BJ (cell line): ENCODE measurements around the gene PIGM. TPM values are rescaled to one million over a fixed set of nuclear protein-coding genes. Genes with fewer than 3 reads are reported as not detected.

Experiments
- CTCF ChIA-PET: fragments of 350-600 bp; formaldehyde crosslinking; extraction: SDS; loops from one replicate; lab custom pipeline; 2021; ENCODE audit warnings: antibody characterized with exemption, inconsistent platforms; lab: Yijun Ruan, JAX
- POLR2A ChIA-PET: fragments of 300-600 bp; sonication (Branson Sonifier 250); formaldehyde crosslinking; extraction: SDS; loops from one replicate; lab custom pipeline; 2021; ENCODE audit warnings: antibody characterized with exemption; lab: Charles Lee
- DNase-seq: peaks from one replicate; pipeline ENCODE4 v3.0.0-alpha.2; 2011; ENCODE audit warnings: low read depth
- H3K27me3 ChIP-seq: 2 replicates; pipeline ENCODE4 v1.6.0; 2011; ENCODE audit warnings: low read length; ENCODE audit not compliant: control insufficient read depth, insufficient read depth
- H3K36me3 ChIP-seq: 2 replicates; pipeline ENCODE4 v1.5.1; 2011; ENCODE audit warnings: low read length; ENCODE audit not compliant: control insufficient read depth, insufficient read depth
- H3K4me3 ChIP-seq: 2 replicates; pipeline ENCODE4 v1.5.1; 2011; ENCODE audit warnings: low read depth, mild to moderate bottlenecking, control low read depth, low read length
- polyA plus RNA-seq: library from polyadenylated mRNA; depleted of rRNA; stranded (reverse); fragments of >200 nt; gene quantifications from 2 replicates; pipeline ENCODE4 v1.2.3, GENCODE V29; 2011
- TF ChIP-seq, protein P1 (sequence below): IDR thresholded peaks from 2 replicates; pipeline ENCODE4 v1.5.1; 2011; ENCODE audit warnings: low read depth, mild to moderate bottlenecking, control low read depth, inconsistent platforms, low read length, moderate library complexity; ENCODE audit not compliant: insufficient read depth

PIGM gene
- polyA plus RNA-seq, 1 experiment = 3.5 TPM

DNA sequence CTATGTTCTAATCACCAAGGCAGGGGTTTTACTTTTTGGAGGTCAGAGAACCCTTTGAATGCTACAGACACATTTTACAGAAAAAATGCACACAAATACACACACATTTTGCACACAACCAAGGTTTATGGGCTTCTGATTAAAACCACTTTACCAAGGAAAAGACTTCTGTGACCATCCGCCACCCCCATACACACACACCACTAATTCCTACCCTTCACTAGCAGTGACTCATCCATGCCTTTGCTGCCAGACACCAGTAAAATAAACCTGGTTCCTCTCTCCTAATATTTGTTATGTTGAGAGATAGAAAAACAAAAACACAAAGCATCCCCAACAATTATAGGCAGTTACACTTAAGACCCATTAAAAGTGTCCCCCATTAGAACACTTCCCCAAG, 12.9 kb downstream of the PIGM start:
- no peak overlapping the region for H3K4me3 ChIP-seq
- no peaks in the 10 kb centered on the region for H3K36me3 ChIP-seq
- TF ChIP-seq, protein P1, sequence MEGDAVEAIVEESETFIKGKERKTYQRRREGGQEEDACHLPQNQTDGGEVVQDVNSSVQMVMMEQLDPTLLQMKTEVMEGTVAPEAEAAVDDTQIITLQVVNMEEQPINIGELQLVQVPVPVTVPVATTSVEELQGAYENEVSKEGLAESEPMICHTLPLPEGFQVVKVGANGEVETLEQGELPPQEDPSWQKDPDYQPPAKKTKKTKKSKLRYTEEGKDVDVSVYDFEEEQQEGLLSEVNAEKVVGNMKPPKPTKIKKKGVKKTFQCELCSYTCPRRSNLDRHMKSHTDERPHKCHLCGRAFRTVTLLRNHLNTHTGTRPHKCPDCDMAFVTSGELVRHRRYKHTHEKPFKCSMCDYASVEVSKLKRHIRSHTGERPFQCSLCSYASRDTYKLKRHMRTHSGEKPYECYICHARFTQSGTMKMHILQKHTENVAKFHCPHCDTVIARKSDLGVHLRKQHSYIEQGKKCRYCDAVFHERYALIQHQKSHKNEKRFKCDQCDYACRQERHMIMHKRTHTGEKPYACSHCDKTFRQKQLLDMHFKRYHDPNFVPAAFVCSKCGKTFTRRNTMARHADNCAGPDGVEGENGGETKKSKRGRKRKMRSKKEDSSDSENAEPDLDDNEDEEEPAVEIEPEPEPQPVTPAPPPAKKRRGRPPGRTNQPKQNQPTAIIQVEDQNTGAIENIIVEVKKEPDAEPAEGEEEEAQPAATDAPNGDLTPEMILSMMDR = no peak
- no peak for DNase-seq
- ChIA-PET CTCF (interaction anchor here (1.4 to 26.4 kb wide), 4 partner anchors 12 to 79 kb away, joined by 4 to 889 read pairs (median 44); partner anchors contain the start of genes IGSF9, SLAMF9 and TAGLN2), POLR2A (no interaction called here)
- H3K27me3 ChIP-seq = no peaks in the 10 kb centered on the region; the same call in none of the 2 replicates

DNA sequence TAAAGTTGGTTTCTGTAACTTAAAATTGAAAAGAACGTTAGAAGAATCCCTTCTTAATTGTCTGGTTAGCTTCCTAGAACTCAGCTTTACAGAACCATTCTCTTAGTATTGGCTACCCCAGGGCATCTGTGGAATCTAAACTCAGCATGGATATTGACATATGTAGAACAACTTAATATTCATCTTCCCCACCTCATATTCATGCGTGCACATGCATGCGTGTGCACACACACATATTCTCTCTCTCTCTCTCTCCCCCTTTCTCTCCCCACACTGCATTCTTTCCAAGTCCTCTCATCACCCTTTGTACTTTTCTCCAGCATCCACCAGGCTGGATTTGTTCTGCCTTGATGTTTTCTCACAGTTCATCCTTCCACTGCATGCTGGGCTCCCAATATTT, 13.4 kb downstream of the PIGM start:
- CTCF ChIA-PET = interaction anchor here (0.6 to 26.4 kb wide), 7 partner anchors 11 to 332 kb away, joined by 3 to 889 read pairs (median 4); partner anchors contain the start of genes IGSF9, SLAMF9 and TAGLN2
- no peak for DNase-seq
- Histone ChIP-seq H3K36me3 (no peaks in the 10 kb centered on the region), H3K4me3 (no peak overlapping the region), H3K27me3 (no peaks in the 10 kb centered on the region; the same call in none of the 2 replicates)
- POLR2A ChIA-PET = no interaction called here
- TF ChIP-seq, protein P1 = no peak

DNA sequence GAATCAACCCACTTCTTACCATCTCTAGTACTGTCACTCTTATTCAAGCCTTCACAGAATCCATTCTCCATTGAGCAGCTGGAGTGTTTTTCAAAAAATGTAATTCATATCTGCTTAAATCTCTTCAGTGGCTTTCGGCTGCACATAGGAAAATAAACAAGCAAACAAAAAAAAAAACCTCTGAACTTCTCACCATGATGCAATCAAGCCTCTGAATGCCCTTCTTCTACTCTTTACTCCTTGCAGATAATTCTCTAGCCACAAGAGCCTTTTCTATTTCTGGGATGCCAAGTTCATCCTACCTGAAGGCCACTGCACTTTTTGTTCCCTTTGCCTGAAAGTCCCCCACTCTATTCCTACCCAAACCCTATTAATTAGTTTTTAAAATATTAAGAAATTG, 14.2 kb downstream of the PIGM start:
- no peak for DNase-seq
- Histone ChIP-seq H3K4me3 (no peak overlapping the region), H3K36me3 (no peaks in the 10 kb centered on the region), H3K27me3 (no peaks in the 10 kb centered on the region; the same call in none of the 2 replicates)
- POLR2A ChIA-PET = no interaction called here
- CTCF ChIA-PET = interaction anchor here (0.6 to 26.4 kb wide), 6 partner anchors 11 to 333 kb away, joined by 3 to 889 read pairs (median 4); partner anchors contain the start of genes IGSF9, SLAMF9 and TAGLN2
- TF ChIP-seq, protein P1 = no peak

DNA sequence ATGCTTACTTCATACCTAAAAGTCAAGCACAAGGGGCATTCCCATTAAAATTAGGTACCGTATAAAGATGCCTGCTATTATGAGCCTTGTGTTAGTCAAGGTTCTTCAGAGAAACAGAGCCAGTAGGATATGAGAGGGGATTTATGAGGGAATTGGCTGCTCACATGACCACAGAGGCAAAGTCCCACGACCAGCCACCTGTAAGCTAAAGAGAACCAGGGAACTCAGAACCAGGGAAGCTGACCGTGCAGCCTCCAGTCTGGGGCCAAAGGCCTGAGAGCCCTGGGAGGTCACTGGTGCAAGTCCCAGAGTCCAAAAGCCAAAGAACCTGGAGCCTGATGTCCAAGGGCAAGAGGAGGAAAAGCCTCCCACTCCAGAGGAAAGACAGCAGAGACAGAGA, 20.0 kb downstream of the PIGM start:
- TF ChIP-seq, protein P1 = no peak
- ChIA-PET POLR2A (no interaction called here), CTCF (interaction anchor here (26.4 kb wide), 1 partner anchor 72 kb away, joined by 889 read pairs; the partner anchor contains the start of genes IGSF9, SLAMF9 and TAGLN2)
- Histone ChIP-seq H3K27me3 (peaks cover 6% of the 10 kb centered on the region), H3K36me3 (no peaks in the 10 kb centered on the region), H3K4me3 (no peak overlapping the region)
- no peak for DNase-seq

DNA sequence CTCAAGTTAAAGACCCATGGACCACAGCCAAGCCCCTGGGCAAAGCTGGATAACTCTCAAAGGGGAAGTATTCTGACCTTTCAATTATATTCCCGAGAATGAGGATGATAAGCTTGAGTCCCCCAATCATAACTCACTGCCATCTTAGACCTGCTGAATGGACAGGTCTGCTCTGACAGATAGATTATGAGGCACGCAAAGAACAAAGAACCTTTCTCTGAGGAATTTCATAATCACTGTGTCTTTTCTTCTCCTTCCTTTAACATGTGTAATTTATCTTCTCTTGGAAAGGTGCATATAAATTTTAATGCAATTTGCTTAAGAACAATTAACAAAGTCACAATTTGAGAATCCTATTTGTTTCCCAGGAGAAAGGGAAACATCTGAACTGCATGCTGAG, 22.0 kb downstream of the PIGM start:
- ChIA-PET CTCF (interaction anchor here (0.6 to 26.4 kb wide), 7 partner anchors 8 to 813 kb away, joined by 3 to 889 read pairs (median 3); partner anchors contain the start of genes DUSP23, IGSF9, SLAMF9 and TAGLN2), POLR2A (no interaction called here)
- no peak overlapping the region for H3K4me3 ChIP-seq
- DNase-seq = no peak
- no peaks in the 10 kb centered on the region for H3K36me3 ChIP-seq
- TF ChIP-seq, protein P1 = no peak
- H3K27me3 ChIP-seq = peaks cover 6% of the 10 kb centered on the region
